Sigmoid colon (tissue), 7 donors: Measurements from ENCODE around the gene IL3. TPM values are rescaled to one million over a fixed set of nuclear protein-coding genes. Genes with fewer than 3 reads are reported as not detected.

Experiments used
- DNase-seq: peaks from one replicate; pipeline ENCODE4 v3.0.0-alpha.2; 2019
- H3K27ac ChIP-seq, 4 donors: fragments of 200-600 bp; sonication (generic); one replicate each; pipeline ENCODE4 v1.5.1; 2016 to 2019; ENCODE audit warnings: mild to moderate bottlenecking in 1 of 4
- H3K27me3 ChIP-seq, 3 donors: fragments of 200-600 bp; sonication (generic); one replicate each; pipeline ENCODE4 v1.5.1; 2019; ENCODE audit warnings: mild to moderate bottlenecking in 1 of 3
- H3K36me3 ChIP-seq, 4 donors: fragments of 200-600 bp; sonication (generic); one replicate each; pipeline ENCODE4 v1.5.1; 2016 to 2019
- H3K4me1 ChIP-seq, 4 donors: fragments of 200-600 bp; sonication (generic); one replicate each; pipeline ENCODE4 v1.5.1; 2017 to 2019
- H3K4me3 ChIP-seq, 4 donors: fragments of 200-600 bp; sonication (generic); one replicate each; pipeline ENCODE4 v1.5.1; 2017 to 2019; ENCODE audit warnings: mild to moderate bottlenecking in 2 of 4, moderate library complexity in 1 of 4
- H3K9me3 ChIP-seq, 4 donors: fragments of 200-600 bp in 3 of 4; sonication (generic) in 3 of 4; one replicate each; pipeline versions ENCODE4 v1.5.1 to v1.6.1; 2013 to 2019
- CTCF ChIP-seq, 4 experiments: fragments of 450-650 bp in 3 of 4; fragments of 200-600 bp in 1 of 4; IDR thresholded peaks; one replicate each; pipeline ENCODE4 v1.5.1; 2016 to 2019; ENCODE audit warnings: antibody characterized with exemption in 4 of 4, mild to moderate bottlenecking in 3 of 4, moderate library complexity in 2 of 4
- EP300 ChIP-seq, 4 donors: sonication (generic); formaldehyde crosslinking; IDR thresholded peaks; one replicate each; pipeline ENCODE4 v1.6.1; 2017; ENCODE audit warnings: antibody characterized with exemption in 4 of 4
- POLR2A ChIP-seq, 2 donors: fragments of 450-650 bp; IDR thresholded peaks; one replicate each; pipeline ENCODE4 v1.6.1; 2016; ENCODE audit warnings: antibody characterized with exemption in 2 of 2, mild to moderate bottlenecking in 2 of 2, moderate library complexity in 2 of 2
- POLR2AphosphoS5 ChIP-seq, 4 donors: sonication (generic); formaldehyde crosslinking; IDR thresholded peaks; one replicate each; pipeline ENCODE4 v1.6.1; 2017; ENCODE audit warnings: antibody characterized with exemption in 4 of 4
- WGBS, 2 donors: extraction: QIAGEN DNeasy Blood & Tissue Kit; methylation state at CpG; one replicate each; pipeline ENCODE4 v1.1.7; 2013; 5-methylcytosine and 5-hydroxymethylcytosine counted together
- intact Hi-C: fragments of 100-400 bp; cut with DNase I; formaldehyde crosslinking; loops from one replicate; pipeline ENCODE4 v1.15.1; 2023
- polyA plus RNA-seq, 3 donors: library from polyadenylated mRNA; stranded (reverse); fragments of 200-250 nt; gene quantifications; one replicate each; pipeline ENCODE4 v1.2.3, GENCODE V29; 2013
- total RNA-seq, 4 donors: library from RNA; depleted of rRNA; stranded (reverse); fragments of >200 nt; gene quantifications; one replicate each; pipeline ENCODE4 v1.1.0, GENCODE V29; 2016
- donor health status: healthy with polysubstance abuse.
- donor health status: Bipolar disorder and iron deficiency.
- donor health status: healthy.

Gene IL3
- total and polyA plus RNA-seq, 7 donors = not detected

DNA sequence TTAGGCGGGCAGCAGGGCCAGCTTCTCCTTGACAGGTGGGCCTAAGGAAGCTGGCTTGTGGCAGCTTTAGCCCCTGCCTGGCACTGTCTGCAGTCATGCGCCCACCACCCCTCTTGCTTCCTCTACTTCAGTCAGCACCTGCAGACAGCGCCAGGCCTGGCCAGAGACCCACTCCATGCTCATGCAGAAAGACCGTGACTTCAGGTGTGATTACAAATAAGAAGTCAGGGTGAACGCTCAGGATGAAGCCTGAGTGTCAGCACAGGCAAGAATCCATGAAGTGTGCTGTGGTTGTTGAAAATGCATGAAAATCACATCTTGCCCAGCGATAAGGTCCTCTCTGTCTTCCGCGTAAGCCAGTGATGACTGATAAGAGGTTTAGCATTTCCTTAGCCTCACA is 16.5 kb downstream of the IL3 start:
- H3K4me3 ChIP-seq = no peak overlapping the region
- no peak for TF ChIP-seq POLR2AphosphoS5 (IDR thresholded peaks at IDR 0.05)
- no peak for TF ChIP-seq CTCF (IDR thresholded peaks at IDR 0.05)
- no peak for TF ChIP-seq EP300 (IDR thresholded peaks at IDR 0.05)
- H3K36me3 ChIP-seq = no peaks in the 10 kb centered on the region
- intact Hi-C loops = no loop called here
- no peaks in the 10 kb centered on the region for H3K4me1 ChIP-seq
- WGBS, 2 donors = 93 to 94% methylated on average over 8 of the region's 8 CpGs
- no peaks in the 10 kb centered on the region for H3K9me3 ChIP-seq
- DNase-seq = no peak
- no peaks in the 10 kb centered on the region for H3K27me3 ChIP-seq
- no peak overlapping the region for H3K27ac ChIP-seq

- no peaks in the 10 kb centered on the region for H3K27me3 ChIP-seq
- intact Hi-C loops = no loop called here
- TF ChIP-seq CTCF (IDR thresholded peaks at IDR 0.05) (no peak), POLR2A (IDR thresholded peaks at IDR 0.05) (no peak), POLR2AphosphoS5 (IDR thresholded peaks at IDR 0.05) (no peak), EP300 (IDR thresholded peaks at IDR 0.05) (no peak)
- no peak overlapping the region for H3K4me3 ChIP-seq
- WGBS, 2 donors = 73 to 85% methylated on average over 4 of the region's 4 CpGs
- H3K9me3 ChIP-seq = no peaks in the 10 kb centered on the region
- no peak for DNase-seq
- H3K27ac ChIP-seq = no peak overlapping the region
- H3K4me1 ChIP-seq = no peaks in the 10 kb centered on the region
- H3K36me3 ChIP-seq = no peaks in the 10 kb centered on the region
Measured at GRCh38 chr5:132079081-132079480, 18.6 kb downstream of the IL3 start.

DNA sequence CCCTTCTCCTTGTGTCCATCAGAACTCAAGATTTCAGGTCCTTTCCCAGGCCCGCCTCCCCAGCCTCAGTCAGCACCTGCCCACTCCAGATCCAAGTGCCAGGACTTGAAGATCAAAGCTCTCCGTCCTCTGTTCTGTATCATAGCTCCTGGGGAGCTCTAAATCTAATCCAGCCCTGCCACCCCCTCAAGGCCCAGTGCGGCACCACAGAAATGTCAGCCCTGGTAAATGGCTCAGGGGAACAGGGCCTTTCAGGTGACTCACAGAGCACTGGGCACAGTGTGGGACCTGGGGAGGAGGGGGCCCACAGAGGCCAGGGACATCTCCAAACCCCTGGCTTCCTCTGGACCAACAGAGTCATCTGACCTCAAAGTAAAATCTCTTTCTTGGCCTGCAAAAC is 19.2 kb downstream of the IL3 start:
- no peak overlapping the region for H3K27ac ChIP-seq
- no peak for DNase-seq
- TF ChIP-seq CTCF (IDR thresholded peaks at IDR 0.05) (no peak), POLR2A (IDR thresholded peaks at IDR 0.05) (no peak), EP300 (IDR thresholded peaks at IDR 0.05) (no peak), POLR2AphosphoS5 (IDR thresholded peaks at IDR 0.05) (no peak)
- no peaks in the 10 kb centered on the region for H3K27me3 ChIP-seq
- intact Hi-C loops = no loop called here
- H3K36me3 ChIP-seq = no peaks in the 10 kb centered on the region
- H3K4me3 ChIP-seq = no peak overlapping the region
- H3K4me1 ChIP-seq = no peaks in the 10 kb centered on the region
- WGBS, 2 donors = 66 to 96% methylated on average over 3 of the region's 3 CpGs
- H3K9me3 ChIP-seq = no peaks in the 10 kb centered on the region

- no peak overlapping the region for H3K4me3 ChIP-seq
- no peak overlapping the region for H3K27ac ChIP-seq
- no peaks in the 10 kb centered on the region for H3K4me1 ChIP-seq
- TF ChIP-seq POLR2AphosphoS5 (IDR thresholded peaks at IDR 0.05) = no peak
- no peak for TF ChIP-seq EP300 (IDR thresholded peaks at IDR 0.05)
- no peak for TF ChIP-seq CTCF (IDR thresholded peaks at IDR 0.05)
- no peak for TF ChIP-seq POLR2A (IDR thresholded peaks at IDR 0.05)
- no peaks in the 10 kb centered on the region for H3K27me3 ChIP-seq
- WGBS, 2 donors = 93 to 94% methylated on average over 3 of the region's 3 CpGs
- no peak for DNase-seq
- no peaks in the 10 kb centered on the region for H3K36me3 ChIP-seq
- intact Hi-C loops = no loop called here
- no peaks in the 10 kb centered on the region for H3K9me3 ChIP-seq
Measured at GRCh38 chr5:132080595-132080994, 20.1 kb downstream of the IL3 start.

- intact Hi-C loops = no loop called here
- H3K27ac ChIP-seq = no peak overlapping the region
- no peak for TF ChIP-seq CTCF (IDR thresholded peaks at IDR 0.05)
- TF ChIP-seq POLR2A (IDR thresholded peaks at IDR 0.05) = no peak
- no peak for TF ChIP-seq POLR2AphosphoS5 (IDR thresholded peaks at IDR 0.05)
- H3K27me3 ChIP-seq = no peaks in the 10 kb centered on the region
- no peaks in the 10 kb centered on the region for H3K36me3 ChIP-seq
- WGBS, 2 donors = 97 to 98% methylated on average over 3 of the region's 3 CpGs
- no peaks in the 10 kb centered on the region for H3K9me3 ChIP-seq
- H3K4me1 ChIP-seq = no peaks in the 10 kb centered on the region
- DNase-seq = no peak
- no peak overlapping the region for H3K4me3 ChIP-seq
Measured at GRCh38 chr5:132081458-132081857, 21.0 kb downstream of the IL3 start.
